Left lung (tissue), 10 donors: ENCODE results near the gene BLOC1S5. TPM values are rescaled to one million over a fixed set of nuclear protein-coding genes. Genes with fewer than 3 reads are reported as not detected.
"Not testable (repeated sequence)": the region's sequence is repeated elsewhere in the genome, so short reads cannot be mapped to it uniquely, and the experiment has no call there.

Source experiments
- ATAC-seq: fragments of 200-7000 bp; cut with Tn5 transposase; one replicate; pipeline ENCODE4 v1.9.1; 2020; ENCODE audit warnings: moderate library complexity
- DNase-seq, 4 donors: peaks; one replicate each; pipeline ENCODE4 v3.0.0-alpha.2; 2013 to 2020
- H3K27ac ChIP-seq, 2 donors: fragments of 200-600 bp; sonication (generic) in 1 of 2; one replicate each; pipeline versions ENCODE4 v1.5.0 to v1.8.0; 2020 to 2021
- H3K27me3 ChIP-seq, 2 donors: fragments of 200-600 bp; sonication (generic) in 1 of 2; one replicate each; pipeline versions ENCODE4 v1.5.0 to v1.8.0; 2020 to 2021
- H3K36me3 ChIP-seq, 2 donors: fragments of 200-600 bp; sonication (generic) in 1 of 2; one replicate each; pipeline versions ENCODE4 v1.5.0 to v1.8.0; 2020 to 2021
- H3K4me1 ChIP-seq, 2 donors: fragments of 200-600 bp; one replicate each; pipeline ENCODE4 v1.8.0; 2021
- H3K4me3 ChIP-seq, 2 donors: fragments of 200-600 bp; sonication (generic) in 1 of 2; one replicate each; pipeline versions ENCODE4 v1.5.0 to v1.8.0; 2020 to 2021; ENCODE audit warnings: mild to moderate bottlenecking in 1 of 2
- H3K9me3 ChIP-seq, 2 donors: fragments of 200-600 bp; sonication (generic) in 1 of 2; one replicate each; pipeline versions ENCODE4 v1.5.0 to v1.8.0; 2020 to 2021
- intact Hi-C, 2 donors: fragments of 100-400 bp; cut with DNase I; formaldehyde crosslinking; loops; one replicate each; pipeline versions ENCODE4 v1.11.2 to v1.14.2; 2022
- polyA plus RNA-seq, 6 donors: library from polyadenylated mRNA; unstranded; fragments of 120-200 nt; gene quantifications; one replicate each; pipeline ENCODE4 v1.2.1, GENCODE V29; 2013; ENCODE audit not compliant: insufficient read length in 6 of 6
- total RNA-seq, 2 donors: library from RNA; stranded (reverse); fragmentation: NEBNext Ultra II Directional; extraction: Animal tissue kit (Norgen Biotek cat#: 25700); gene quantifications; one replicate each; pipeline ENCODE4 v1.2.1, GENCODE V29; 2021
- TF ChIP-seq, protein P1 (sequence below), 2 donors: fragments of 200-600 bp; sonication (generic) in 1 of 2; IDR thresholded peaks; one replicate each; pipeline versions ENCODE4 v1.5.0 to v1.8.0; 2021; ENCODE audit warnings: antibody characterized with exemption in 2 of 2
- donor health status: DM: no; HTN: yes; CAD: no.
- donor health status: DM: no; HTN: no; CAD: no.

BLOC1S5 gene
- total and polyA plus RNA-seq, 8 donors, result 10.8 to 22.6 (median 18.7) TPM

DNA sequence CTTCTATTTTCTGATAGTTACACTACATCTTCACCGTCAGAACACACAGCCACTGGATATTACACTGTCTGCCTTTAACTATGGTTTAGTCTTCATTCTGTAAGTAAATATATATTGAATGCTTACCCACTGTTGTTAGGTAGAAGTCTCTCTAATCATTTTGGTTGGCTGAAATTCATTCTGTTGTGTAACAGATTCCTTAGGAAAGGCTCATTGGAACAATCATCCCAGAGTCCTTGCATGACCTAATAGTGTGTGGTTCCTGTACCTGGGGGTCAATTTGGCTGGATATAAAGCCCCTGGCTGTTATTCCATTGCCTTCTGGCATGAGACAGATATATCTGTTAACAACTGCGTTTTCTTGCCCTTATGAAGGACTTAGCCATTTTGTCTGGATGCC lies 9.9 kb downstream of the BLOC1S5 start:
- intact Hi-C loops, result no loop called here

DNA sequence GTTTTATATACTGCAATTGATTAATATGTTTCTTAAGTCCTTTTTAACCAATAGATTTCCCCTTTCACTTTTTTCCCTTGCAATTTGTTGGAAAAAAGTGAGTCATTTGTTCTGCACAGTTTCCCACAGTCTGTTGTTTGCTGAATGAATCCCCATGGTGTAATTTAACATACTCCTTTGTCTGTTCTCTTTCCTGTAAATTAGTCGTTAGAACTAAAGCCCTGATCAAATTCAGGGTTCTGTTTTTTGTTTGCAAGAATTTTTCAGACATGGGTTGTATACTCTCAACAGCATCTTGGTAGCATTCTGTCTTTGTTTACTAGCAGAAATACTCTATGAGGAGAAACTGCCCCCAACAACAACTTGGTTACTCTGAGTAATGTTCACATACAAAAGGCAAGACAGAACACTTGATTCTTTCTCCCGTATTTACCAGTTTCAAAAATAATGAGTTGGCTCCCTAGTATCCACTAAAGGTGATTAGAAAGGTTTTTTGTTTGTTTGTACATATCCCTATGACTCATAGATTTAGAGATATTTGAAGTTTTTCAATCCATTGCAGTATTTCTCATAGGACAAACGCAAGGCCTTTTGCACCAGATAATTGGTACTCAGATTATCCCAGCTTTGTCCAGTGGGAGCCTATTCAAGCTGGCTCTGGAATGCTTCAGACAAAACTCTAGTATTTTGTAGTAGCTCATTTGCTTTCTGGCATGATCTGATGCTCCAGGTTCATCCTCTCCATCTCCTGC lies 16.5 kb downstream of the BLOC1S5 start:
- Histone ChIP-seq H3K4me1 (no peaks in the 10 kb centered on the region), H3K36me3 (peaks cover 0 to 33% of the 10 kb centered on the region in 2 donors), H3K4me3 (no peak overlapping the region), H3K27me3 (no peaks in the 10 kb centered on the region), H3K27ac (no peak overlapping the region), H3K9me3 (peaks cover 0 to 8% of the 10 kb centered on the region in 2 donors)
- DNase-seq (no peak), ATAC-seq (no peak)
- TF ChIP-seq, protein P1, sequence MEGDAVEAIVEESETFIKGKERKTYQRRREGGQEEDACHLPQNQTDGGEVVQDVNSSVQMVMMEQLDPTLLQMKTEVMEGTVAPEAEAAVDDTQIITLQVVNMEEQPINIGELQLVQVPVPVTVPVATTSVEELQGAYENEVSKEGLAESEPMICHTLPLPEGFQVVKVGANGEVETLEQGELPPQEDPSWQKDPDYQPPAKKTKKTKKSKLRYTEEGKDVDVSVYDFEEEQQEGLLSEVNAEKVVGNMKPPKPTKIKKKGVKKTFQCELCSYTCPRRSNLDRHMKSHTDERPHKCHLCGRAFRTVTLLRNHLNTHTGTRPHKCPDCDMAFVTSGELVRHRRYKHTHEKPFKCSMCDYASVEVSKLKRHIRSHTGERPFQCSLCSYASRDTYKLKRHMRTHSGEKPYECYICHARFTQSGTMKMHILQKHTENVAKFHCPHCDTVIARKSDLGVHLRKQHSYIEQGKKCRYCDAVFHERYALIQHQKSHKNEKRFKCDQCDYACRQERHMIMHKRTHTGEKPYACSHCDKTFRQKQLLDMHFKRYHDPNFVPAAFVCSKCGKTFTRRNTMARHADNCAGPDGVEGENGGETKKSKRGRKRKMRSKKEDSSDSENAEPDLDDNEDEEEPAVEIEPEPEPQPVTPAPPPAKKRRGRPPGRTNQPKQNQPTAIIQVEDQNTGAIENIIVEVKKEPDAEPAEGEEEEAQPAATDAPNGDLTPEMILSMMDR (IDR thresholded peaks at IDR 0.05), result no peak
- intact Hi-C loops, result no loop called here

More for the DNA sequence above, 9.9 kb downstream of the BLOC1S5 start:
- DNase-seq, result no peak
- Histone ChIP-seq H3K27ac (no peak overlapping the region), H3K27me3 (no peaks in the 10 kb centered on the region), H3K9me3 (no peaks in the 10 kb centered on the region), H3K4me3 (no peak overlapping the region), H3K36me3 (peaks cover 0 to 36% of the 10 kb centered on the region in 2 donors), H3K4me1 (no peaks in the 10 kb centered on the region)
- no peak for ATAC-seq
- TF ChIP-seq, protein P1 (IDR thresholded peaks at IDR 0.05), result no peak

- H3K4me3 ChIP-seq, DNase-seq, H3K9me3 ChIP-seq, H3K27ac ChIP-seq, intact Hi-C loops, ATAC-seq, H3K27me3 ChIP-seq, H3K4me1 ChIP-seq: not testable (repeated sequence)
- peaks cover 0 to 32% of the 10 kb centered on the region in 2 donors for H3K36me3 ChIP-seq
Measured at GRCh38 chr6:8045769-8046168, 18.4 kb downstream of the BLOC1S5 start.

DNA sequence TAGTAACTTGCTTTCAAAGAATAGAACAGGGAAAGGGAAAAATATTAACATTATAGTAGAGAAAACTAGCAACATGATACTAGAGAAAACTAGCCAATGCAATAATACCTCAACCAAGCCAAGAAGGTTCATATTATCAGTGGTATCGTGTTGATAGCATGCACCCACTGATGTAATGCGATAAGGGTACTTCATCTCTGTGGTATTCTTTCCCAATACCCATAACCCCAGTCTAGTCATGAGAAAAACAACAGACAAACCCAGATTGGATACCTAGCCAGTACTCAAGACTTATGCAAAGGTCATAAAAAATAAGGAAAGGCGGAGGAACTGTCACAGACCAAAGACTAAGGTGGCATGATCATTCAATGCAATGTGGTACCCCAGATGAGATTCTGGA lies 21.0 kb downstream of the BLOC1S5 start:
- no peak for ATAC-seq
- no peak overlapping the region for H3K4me3 ChIP-seq
- no peaks in the 10 kb centered on the region for H3K4me1 ChIP-seq
- peaks cover 0 to 37% of the 10 kb centered on the region in 2 donors for H3K36me3 ChIP-seq
- H3K9me3 ChIP-seq, result peaks cover 0 to 8% of the 10 kb centered on the region in 2 donors
- no peaks in the 10 kb centered on the region for H3K27me3 ChIP-seq
- TF ChIP-seq, protein P1 (IDR thresholded peaks at IDR 0.05), result no peak
- no peak overlapping the region for H3K27ac ChIP-seq
- DNase-seq, result no peak
- intact Hi-C loops, result no loop called here

- H3K9me3 ChIP-seq, result peaks cover 0 to 8% of the 10 kb centered on the region in 2 donors
- peaks cover 0 to 37% of the 10 kb centered on the region in 2 donors for H3K36me3 ChIP-seq
- H3K4me3 ChIP-seq, result no peak overlapping the region
- no peak overlapping the region for H3K27ac ChIP-seq
- ATAC-seq (no peak), DNase-seq (no peak)
- no peaks in the 10 kb centered on the region for H3K4me1 ChIP-seq
- TF ChIP-seq, protein P1 (IDR thresholded peaks at IDR 0.05), result no peak
- H3K27me3 ChIP-seq, result no peaks in the 10 kb centered on the region
- intact Hi-C loops, result no loop called here
Measured at GRCh38 chr6:8041913-8042583, 22.1 kb downstream of the BLOC1S5 start.

DNA sequence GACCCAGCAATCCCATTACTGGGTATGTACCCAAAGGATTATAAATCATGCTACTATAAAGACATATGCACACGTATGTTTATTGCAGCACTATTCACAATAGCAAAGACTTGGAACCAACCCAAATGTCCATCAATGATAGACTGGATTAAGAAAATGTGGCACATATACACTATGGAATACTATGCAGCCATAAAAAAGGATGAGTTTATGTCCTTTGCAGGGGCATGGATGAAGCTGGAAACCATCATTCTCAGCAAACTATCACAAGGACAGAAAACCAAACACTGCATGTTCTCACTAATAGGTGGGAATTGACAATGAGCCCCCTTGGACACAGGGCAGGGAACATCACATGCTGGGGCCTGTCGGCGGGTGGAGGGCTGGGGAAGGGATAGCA lies 30.1 kb downstream of the BLOC1S5 start:
- H3K36me3 ChIP-seq, H3K27me3 ChIP-seq, H3K9me3 ChIP-seq, ATAC-seq, DNase-seq, H3K27ac ChIP-seq, H3K4me1 ChIP-seq, intact Hi-C loops, H3K4me3 ChIP-seq: not testable (repeated sequence)
